HEK293 (cell line): ENCODE data around the gene RNASEH1.

ENCODE experiments used
- CTCF ChIA-PET: fragments of 350-600 bp; formaldehyde crosslinking; extraction: SDS; loops from one replicate; lab custom pipeline; 2021; ENCODE audit warnings: antibody characterized with exemption; lab: Yijun Ruan, JAX
- POLR2A ChIA-PET: fragments of 300-600 bp; formaldehyde crosslinking; extraction: SDS; loops from one replicate; lab custom pipeline; 2020; ENCODE audit warnings: antibody characterized with exemption, inconsistent platforms; lab: Yijun Ruan, JAX
- H3K27ac ChIP-seq: fragments of 200-500 bp; sonication (Bioruptor generic); 2 replicates; pipeline ENCODE4 v1.5.1; 2014; ENCODE audit warnings: low read depth, low read length, control low read depth, inconsistent platforms; ENCODE audit errors: extremely low read depth
- H3K36me3 ChIP-seq, 2 experiments: fragments of 200-500 bp in 1 of 2; sonication (Bioruptor generic) in 1 of 2; 1 replicate in 1 of 2; 2 replicates in 1 of 2; pipeline ENCODE4 v1.5.1; 2014 to 2017; ENCODE audit warnings: inconsistent platforms in 2 of 2, low read length in 2 of 2; ENCODE audit not compliant: control insufficient read depth in 2 of 2, insufficient read depth in 1 of 2
- H3K4me1 ChIP-seq: fragments of 200-500 bp; sonication (Bioruptor generic); 2 replicates; pipeline ENCODE4 v1.5.1; 2014; ENCODE audit warnings: mild to moderate bottlenecking, low read length, inconsistent platforms; ENCODE audit not compliant: control insufficient read depth, insufficient read depth
- H3K4me3 ChIP-seq: 2 replicates; pipeline ENCODE4 v1.5.1; 2011; ENCODE audit warnings: low read depth, mild to moderate bottlenecking, control low read depth, low read length, moderate library complexity
- H3K9me3 ChIP-seq: fragments of 200-500 bp; sonication (Bioruptor generic); 2 replicates; pipeline ENCODE4 v1.5.1; 2014; ENCODE audit warnings: low read depth, low read length, inconsistent platforms; ENCODE audit not compliant: control insufficient read depth, insufficient read depth
- KLF16 ChIP-seq: fragments of 450-650 bp; formaldehyde crosslinking; IDR thresholded peaks from 2 replicates; pipeline ENCODE4 v1.5.1; 2017; ENCODE audit warnings: missing biosample characterization, missing genetic modification characterization
- OSR2 ChIP-seq: fragments of 450-650 bp; formaldehyde crosslinking; IDR thresholded peaks from 2 replicates; pipeline ENCODE4 v1.5.1; 2016; ENCODE audit warnings: missing biosample characterization, missing genetic modification characterization
- PRDM10 ChIP-seq: fragments of 450-650 bp; formaldehyde crosslinking; IDR thresholded peaks from 2 replicates; pipeline ENCODE4 v1.5.1; 2016; ENCODE audit warnings: missing biosample characterization, missing genetic modification characterization
- PRDM2 ChIP-seq: fragments of 450-650 bp; formaldehyde crosslinking; IDR thresholded peaks from 2 replicates; pipeline ENCODE4 v1.5.1; 2016; ENCODE audit warnings: missing biosample characterization, missing genetic modification characterization, borderline replicate concordance
- ZBTB11 ChIP-seq: fragments of 450-650 bp; formaldehyde crosslinking; conservative IDR thresholded peaks from 2 replicates; pipeline ENCODE4 v1.5.1; 2016; ENCODE audit warnings: low read depth, missing biosample characterization, missing genetic modification characterization
- ZBTB6 ChIP-seq: fragments of 450-650 bp; formaldehyde crosslinking; IDR thresholded peaks from 2 replicates; pipeline ENCODE4 v1.5.1; 2017; ENCODE audit warnings: missing biosample characterization, missing genetic modification characterization
- ZNF211 ChIP-seq: fragments of 450-650 bp; formaldehyde crosslinking; IDR thresholded peaks from 2 replicates; pipeline ENCODE4 v1.5.1; 2016; ENCODE audit warnings: low read depth, missing biosample characterization, missing genetic modification characterization
- ZNF24 ChIP-seq: fragments of 450-650 bp; formaldehyde crosslinking; IDR thresholded peaks from 2 replicates; pipeline ENCODE4 v1.5.1; 2016; ENCODE audit warnings: missing biosample characterization, missing genetic modification characterization
- ZNF266 ChIP-seq: fragments of 450-650 bp; formaldehyde crosslinking; IDR thresholded peaks from 2 replicates; pipeline ENCODE4 v1.5.1; 2016; ENCODE audit warnings: missing biosample characterization, missing genetic modification characterization, low read depth
- ZNF354C ChIP-seq: fragments of 450-650 bp; formaldehyde crosslinking; IDR thresholded peaks from 2 replicates; pipeline ENCODE4 v1.5.1; 2016; ENCODE audit warnings: missing biosample characterization, missing genetic modification characterization, low read depth, borderline replicate concordance
- ZNF366 ChIP-seq: fragments of 450-650 bp; formaldehyde crosslinking; conservative IDR thresholded peaks from 2 replicates; pipeline ENCODE4 v1.5.1; 2016; ENCODE audit warnings: missing biosample characterization, missing genetic modification characterization
- ZNF394 ChIP-seq: fragments of 450-650 bp; formaldehyde crosslinking; IDR thresholded peaks from 2 replicates; pipeline ENCODE4 v1.5.1; 2016; ENCODE audit warnings: missing biosample characterization, missing genetic modification characterization, mild to moderate bottlenecking, moderate library complexity, borderline replicate concordance
- ZNF473 ChIP-seq: fragments of 450-650 bp; formaldehyde crosslinking; IDR thresholded peaks from 2 replicates; pipeline ENCODE4 v1.5.1; 2017; ENCODE audit warnings: missing biosample characterization, missing genetic modification characterization
- ZNF530 ChIP-seq: fragments of 450-650 bp; formaldehyde crosslinking; IDR thresholded peaks from 2 replicates; pipeline ENCODE4 v1.5.1; 2016; ENCODE audit warnings: low read depth, missing biosample characterization, missing genetic modification characterization
- ZNF830 ChIP-seq: fragments of 450-650 bp; IDR thresholded peaks from 2 replicates; pipeline ENCODE4 v1.5.0; 2018; ENCODE audit warnings: missing biosample characterization, missing genetic modification characterization, low read depth, mild to moderate bottlenecking, moderate library complexity
- ZNF843 ChIP-seq: fragments of 450-650 bp; formaldehyde crosslinking; IDR thresholded peaks from 2 replicates; pipeline ENCODE4 v1.5.1; 2016; ENCODE audit warnings: missing biosample characterization, missing genetic modification characterization
- ZSCAN4 ChIP-seq: fragments of 450-650 bp; formaldehyde crosslinking; IDR thresholded peaks from 2 replicates; pipeline ENCODE4 v1.5.1; 2017; ENCODE audit warnings: missing biosample characterization, missing genetic modification characterization

The RNASEH1 gene

DNA sequence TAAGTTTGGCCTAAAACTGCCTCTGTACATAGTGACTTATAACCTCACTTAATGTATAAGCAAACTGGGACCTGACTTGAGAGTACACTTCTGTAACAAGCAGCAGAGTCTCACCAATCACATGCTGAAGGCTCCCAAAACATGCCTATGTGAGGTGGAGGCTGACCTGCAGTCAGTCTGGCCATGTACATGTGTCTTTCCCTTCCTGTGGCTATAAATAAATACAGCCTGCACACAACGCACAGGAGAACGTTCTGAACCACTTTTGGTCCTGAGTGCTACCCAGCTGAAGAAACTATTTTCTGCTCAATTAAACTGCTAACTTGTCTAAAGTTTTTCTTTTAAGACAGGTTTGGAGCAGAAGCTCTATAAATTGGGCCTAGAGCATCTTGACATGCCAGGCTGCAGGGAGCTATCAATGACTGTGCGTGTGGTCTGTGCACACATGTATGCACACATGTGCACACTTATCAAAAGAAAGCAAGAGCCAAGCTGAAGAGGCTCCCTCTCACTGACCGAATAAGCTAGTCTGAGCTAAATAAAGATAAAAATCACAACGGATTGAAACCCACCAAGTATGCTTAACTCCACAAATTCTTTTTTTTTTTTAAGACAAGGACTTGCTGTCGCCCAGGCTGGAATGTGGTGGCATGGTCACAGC lies 15.0 kb downstream of the RNASEH1 start:
- Histone ChIP-seq H3K4me3 (no peak overlapping the region), H3K36me3 (peaks cover 35 to 83% of the 10 kb centered on the region in 2 experiments), H3K27ac (no peak overlapping the region), H3K9me3 (no peaks in the 10 kb centered on the region), H3K4me1 (no peaks in the 10 kb centered on the region)
- no peak for TF ChIP-seq ZNF266 (tag by site-specific recombination)
- no peak for TF ChIP-seq ZBTB11 (tag by site-specific recombination)
- no peak for TF ChIP-seq KLF16 (tag by site-specific recombination)
- no peak for TF ChIP-seq ZNF366 (tag by site-specific recombination)
- no peak for TF ChIP-seq ZNF24 (tag by site-specific recombination)
- no peak for TF ChIP-seq ZNF530 (tag by site-specific recombination)
- TF ChIP-seq OSR2 (tag by site-specific recombination): no peak
- ChIA-PET POLR2A (interaction anchor here (1.8 kb wide), 1 partner anchor 15 kb away, joined by 8 read pairs; the partner anchor contains the start of gene RNASEH1), CTCF (no interaction called here)

GRCh38 chr2:3542107-3542506 lies 16.0 kb downstream of the RNASEH1 start:
- POLR2A ChIA-PET: no interaction called here
- no peak overlapping the region for H3K4me3 ChIP-seq
- H3K36me3 ChIP-seq: peaks cover 27 to 73% of the 10 kb centered on the region in 2 experiments
- H3K4me1 ChIP-seq: no peaks in the 10 kb centered on the region
- H3K9me3 ChIP-seq: no peaks in the 10 kb centered on the region
- no peak overlapping the region for H3K27ac ChIP-seq
- CTCF ChIA-PET: no interaction called here
- no peak for TF ChIP-seq ZBTB6
- no peak for TF ChIP-seq ZNF830 (tag by site-specific recombination)
- TF ChIP-seq ZNF843 (tag by site-specific recombination): no peak
- no peak for TF ChIP-seq ZNF473 (tag by site-specific recombination)
- TF ChIP-seq ZSCAN4: no peak
- TF ChIP-seq ZNF394 (tag by site-specific recombination): no peak
- no peak for TF ChIP-seq ZNF354C (tag by site-specific recombination)
- TF ChIP-seq PRDM2 (tag by site-specific recombination): no peak
- no peak for TF ChIP-seq ZNF211 (tag by site-specific recombination)
- TF ChIP-seq PRDM10 (tag by site-specific recombination): no peak
